Stimulated activated CD4-positive, alpha-beta T cell treated with anti-CD3 and anti-CD28 coated beads, Interleukin-4, amount 100 ng/mL, for 24 hours (primary cell): ENCODE data around the gene CRYGN.

Experiments used
- DNase-seq: peaks from one replicate; pipeline ENCODE4 v3.0.0-alpha.2; 2020

The CRYGN gene, protein sequence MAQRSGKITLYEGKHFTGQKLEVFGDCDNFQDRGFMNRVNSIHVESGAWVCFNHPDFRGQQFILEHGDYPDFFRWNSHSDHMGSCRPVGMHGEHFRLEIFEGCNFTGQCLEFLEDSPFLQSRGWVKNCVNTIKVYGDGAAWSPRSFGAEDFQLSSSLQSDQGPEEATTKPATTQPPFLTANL

DNA sequence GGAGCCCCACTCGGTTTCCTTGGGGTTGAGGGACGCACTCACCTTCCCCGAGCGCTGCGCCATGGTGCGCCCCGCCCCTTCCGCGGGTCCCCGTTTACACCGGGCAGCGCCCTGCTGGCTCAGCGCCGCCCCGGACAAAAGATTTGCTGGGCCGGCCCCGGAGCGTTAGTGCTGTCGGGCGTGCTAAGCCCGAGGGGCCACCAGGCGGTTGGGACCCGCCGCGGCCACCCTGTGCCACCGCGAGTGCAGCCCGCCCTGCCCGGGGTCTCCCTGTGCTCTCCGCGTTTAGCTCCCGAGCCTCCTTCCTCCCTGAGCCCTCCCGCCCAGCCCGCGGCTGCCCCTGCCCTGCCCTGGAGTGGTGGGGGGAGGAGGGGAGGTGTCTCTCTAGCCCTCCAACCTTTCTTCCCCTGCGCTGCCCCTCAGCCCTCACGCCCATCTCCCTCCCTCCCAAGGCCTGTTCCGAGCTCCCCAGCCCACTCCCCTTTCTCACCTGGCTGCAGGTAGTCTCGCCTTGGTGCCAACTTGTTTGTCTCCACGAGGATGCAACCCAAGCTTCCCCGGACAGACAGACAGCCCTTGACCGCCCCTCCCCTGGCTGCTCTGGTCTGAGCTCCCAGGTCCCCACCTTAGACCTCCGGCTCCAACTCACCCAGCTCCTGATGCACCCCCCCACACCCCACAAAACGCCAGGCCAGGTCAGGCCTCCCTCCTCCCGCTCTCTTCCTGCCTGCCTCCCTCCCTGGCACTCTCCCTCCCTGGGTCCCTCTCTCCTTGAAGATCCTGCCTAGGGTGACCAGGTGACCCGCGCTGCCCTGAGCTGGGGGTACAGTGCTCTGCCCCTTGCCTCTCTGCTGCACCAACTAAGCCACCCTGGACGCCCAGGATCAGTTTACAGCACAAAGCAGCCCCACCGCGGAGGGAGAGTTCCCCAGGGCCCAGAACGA is at the start of gene CRYGN:
Gene CRYGN, minus strand, starts transcription at position 287 of the 944 bp plus-strand sequence. Its CDS starts 224 bp downstream, at position 63.
- DNase-seq = no peak

DNA sequence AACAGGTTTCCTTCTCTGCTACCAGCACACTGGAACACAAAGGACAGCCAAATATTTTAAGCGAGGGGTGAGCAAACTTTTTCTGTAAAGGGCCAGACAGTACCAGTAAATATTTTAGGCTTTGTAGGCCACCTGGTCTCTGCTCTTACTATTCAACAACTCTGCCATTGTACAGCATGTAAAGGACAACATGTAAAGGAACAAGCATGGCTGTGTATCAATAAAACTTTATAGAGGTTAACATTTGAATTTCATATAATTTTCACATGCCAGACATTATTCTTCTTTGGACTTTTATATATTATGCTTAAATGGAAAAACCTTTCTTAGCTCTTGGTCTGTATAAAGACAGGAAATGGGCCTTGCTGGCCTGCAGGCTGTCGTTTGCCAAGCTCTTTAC is 49.6 kb upstream of the CRYGN start:
- DNase-seq = no peak

DNA sequence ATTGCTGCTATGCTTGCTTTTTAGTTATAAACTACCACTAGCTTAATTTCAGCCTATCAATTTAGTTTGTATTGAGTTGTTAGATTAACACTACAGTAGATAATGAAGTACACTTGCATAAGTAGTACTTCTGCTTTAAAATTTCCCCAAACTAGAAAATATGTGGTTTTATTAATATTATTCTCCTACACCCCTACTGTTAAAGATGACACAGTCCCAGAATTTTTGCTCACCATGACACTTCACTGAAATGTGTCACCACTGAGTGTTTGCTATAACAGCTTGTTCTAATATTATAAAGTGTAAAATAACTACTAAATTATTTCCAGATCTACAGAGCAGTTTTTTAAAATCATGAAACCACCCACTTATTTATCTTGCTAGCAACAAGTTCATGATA is 48.2 kb upstream of the CRYGN start:
- no peak for DNase-seq

DNA sequence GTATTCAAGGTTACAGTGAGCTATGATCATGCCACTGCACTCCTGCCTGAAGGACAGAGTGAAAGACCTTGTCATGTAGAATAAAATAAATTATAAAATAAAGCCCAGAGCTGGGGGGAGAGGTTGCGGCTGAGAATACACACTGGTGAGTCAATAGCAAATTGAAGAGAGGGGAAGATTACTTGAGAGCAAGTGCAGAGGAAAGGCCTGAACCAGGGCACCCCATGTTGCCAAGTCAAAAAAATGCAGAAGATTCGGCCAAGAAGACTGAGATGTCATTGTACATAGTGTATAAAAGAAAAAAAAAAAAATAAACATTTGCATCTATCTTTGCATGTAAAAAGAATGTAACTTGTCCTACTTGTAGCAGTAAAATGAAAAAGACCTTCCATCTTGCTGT is 47.3 kb upstream of the CRYGN start:
- DNase-seq = no peak

DNA sequence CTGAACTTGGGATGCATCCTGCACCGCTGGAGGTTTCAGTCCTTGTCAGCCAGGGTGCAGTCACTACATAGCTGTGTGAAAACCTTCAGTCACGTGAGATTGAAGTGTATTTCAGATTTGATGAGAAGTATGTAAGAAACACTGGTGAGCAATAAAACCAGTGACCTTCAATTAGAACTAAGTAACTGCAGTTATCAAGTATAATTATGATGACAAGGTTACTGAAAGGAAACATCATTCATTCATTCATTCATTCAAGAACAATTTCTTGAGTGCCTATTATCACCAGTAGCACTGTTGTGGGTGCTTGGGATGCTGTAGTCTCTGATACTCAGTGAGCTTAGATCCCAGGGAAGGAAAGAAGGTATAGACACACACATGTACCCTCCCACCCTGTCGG is 46.1 kb upstream of the CRYGN start:
- DNase-seq = no peak

DNA sequence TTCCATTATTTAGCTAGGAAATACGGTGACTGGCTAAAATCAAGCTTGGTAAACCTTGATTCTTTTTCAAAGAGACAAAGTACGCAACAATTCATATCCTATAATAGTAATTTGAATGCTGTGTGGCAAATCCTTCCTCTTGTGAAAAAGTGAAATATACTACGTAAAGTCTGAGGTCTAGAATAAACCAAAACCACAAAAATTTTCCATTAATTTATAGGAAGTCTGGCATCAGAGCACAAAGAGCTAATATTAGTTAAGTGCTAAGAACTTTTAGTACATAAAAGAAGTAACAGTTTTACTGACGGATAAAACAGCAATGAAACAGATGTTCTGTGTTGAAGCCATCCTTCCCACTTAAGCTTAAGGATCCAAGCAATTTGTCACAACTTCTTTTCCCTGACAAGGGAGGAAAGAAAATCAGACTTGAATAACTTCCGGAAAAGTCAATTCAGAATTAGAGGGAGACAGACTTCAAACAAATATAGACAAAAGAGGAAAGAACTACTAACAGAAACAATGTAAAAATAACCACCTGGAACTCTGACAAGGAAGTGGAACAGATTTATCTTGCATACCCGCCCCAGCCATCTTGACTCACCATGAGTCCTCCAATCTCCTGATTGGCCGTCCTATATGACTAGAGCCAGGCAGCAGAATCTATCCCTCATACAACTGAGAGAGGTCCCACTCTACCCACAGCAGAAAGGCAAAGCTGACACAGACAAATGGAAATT is 45.2 kb upstream of the CRYGN start:
- peak; percentile 32 for DNase-seq

DNA sequence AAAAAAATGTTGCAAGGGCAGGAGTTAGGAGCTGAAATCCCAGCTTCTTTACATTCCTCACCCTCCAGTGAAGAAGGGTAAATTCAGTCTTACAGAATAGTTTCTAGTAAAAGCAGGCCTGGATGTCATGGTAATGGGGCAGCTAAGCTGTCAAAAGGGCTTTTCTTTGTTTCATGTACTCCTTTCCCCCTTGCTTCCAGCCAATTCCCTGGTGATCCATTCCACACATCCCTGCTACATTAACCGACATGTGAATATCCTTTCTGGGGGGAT is 43.7 kb upstream of the CRYGN start:
- no peak for DNase-seq

DNA sequence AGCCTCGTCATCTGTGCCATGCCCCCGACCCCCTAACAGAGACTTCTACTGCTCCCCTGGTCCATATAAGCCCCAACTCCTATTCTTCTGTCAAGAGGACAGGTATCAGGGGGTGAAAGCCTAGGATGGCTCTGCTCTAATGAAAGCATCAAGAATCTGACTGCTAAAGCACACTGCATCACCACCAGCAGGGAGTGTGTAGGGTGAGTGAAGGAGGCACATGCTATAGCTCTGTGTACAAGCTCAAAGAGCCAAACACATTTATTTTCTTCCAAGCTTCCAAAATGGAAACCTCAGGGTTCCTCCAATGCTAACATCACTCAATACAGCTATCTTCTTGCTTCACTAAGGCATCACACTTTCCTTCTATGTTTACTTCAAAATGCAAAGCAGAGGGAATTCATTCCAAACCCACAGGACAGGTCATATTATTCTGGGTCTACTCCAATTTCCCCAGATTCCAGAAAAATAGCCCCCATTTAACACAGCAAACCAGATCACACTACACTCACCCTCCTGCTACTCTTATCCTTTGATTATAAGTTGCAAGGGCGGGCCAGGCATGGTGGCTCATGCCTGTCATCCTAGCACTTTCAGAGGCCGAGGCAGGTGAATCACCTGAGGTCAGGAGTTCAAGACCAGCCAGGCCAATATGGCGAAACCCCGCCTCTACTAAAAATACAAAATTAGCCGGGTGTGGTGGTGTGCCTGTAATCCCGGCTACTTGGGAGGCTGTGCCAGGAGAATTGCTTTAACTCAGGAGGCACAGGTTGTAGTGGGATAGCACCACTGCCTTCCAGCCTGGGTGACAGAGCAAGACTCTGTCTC is 43.2 kb upstream of the CRYGN start:
- DNase-seq = no peak

DNA sequence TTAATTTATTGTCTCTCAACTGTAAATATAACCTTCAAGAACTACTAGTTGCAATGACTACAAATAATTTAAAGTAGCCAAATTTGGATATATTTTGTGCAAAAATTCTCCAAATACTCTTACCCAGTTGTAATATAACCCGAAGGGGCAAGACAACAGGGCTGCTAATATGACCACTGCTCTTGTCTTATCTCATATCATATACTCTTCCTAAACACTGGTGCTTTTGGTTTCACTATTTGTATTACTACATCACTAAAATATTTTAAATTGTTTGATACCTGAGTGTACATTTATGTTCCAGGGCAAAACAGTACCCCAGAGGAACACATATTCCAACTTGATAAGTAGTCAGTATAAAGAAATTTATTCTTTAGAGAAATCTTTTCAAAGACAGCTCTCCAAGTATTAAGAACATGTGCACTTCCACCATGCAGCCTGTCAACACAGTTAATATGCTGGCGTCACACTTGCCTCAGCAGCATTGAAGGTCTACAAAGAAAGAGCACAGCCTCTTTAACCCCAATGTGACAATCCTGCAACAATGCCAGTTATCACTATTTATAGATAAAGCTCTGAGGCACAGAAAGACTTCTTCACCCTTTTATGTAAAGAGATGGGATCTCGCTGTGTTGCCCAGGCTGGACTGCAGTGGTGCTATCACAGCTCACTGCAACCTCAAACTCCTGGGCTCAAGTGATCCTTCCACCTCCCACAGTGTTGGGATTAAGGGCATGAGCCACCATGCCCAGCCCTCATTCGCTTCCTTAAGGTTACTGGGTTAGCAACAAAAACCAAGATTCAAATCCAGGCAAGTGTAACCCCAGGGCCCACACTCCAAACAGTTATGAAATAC is 41.9 kb upstream of the CRYGN start:
- DNase-seq = no peak

DNA sequence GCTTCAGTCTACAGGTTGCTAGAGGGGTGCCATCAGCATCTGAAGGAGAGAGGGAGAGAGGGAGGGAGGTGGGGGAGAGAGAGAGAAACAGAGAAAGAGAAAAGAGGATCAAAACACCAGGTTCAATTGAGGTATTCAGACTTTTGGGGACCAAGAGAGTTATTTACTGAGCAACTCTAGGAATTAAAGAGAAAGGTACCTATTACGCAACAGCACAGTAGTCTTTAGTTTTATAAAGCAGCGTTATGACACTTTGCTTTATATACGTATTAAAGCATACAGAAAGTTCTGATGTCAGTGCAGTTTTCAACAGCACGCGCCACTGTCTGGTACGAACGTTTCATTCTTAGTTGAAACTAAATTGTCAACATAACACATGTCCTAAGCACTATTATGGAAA is 37.9 kb upstream of the CRYGN start:
- no peak for DNase-seq

DNA sequence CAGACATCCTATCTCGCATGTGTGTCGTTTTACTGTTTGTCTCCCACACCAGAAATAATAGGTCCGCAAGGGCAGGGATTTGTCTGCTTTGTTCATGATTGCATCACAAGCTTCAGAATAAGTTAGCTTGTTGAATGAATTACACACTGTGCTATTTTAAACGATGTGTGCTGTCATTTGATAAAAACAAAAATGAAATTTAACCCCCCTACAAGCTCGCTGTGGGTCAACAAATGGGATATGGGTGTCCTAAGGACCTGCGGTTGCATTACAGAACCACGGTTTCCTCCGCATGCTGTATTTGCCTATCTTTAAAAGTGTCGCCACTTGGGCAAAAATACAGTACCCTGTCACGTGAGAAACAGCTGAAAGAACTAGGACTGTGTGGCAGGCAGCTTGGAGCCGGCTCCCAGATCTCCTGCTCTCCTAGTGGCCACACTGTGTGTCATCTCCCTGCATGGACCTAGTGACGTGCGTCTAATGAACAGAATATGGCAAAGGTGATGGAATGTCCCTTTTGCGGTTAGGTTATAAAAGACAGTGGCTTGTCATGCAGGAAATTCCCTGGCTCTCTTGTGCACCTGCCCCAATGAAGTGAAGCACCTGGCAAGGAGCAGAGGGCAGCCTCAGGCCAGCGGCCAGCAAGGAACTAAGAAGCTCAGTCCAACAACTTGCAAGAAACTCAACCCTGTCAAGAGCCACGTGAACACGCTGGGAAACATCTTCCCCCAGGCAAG is 32.9 kb upstream of the CRYGN start:
- DNase-seq = no peak

DNA sequence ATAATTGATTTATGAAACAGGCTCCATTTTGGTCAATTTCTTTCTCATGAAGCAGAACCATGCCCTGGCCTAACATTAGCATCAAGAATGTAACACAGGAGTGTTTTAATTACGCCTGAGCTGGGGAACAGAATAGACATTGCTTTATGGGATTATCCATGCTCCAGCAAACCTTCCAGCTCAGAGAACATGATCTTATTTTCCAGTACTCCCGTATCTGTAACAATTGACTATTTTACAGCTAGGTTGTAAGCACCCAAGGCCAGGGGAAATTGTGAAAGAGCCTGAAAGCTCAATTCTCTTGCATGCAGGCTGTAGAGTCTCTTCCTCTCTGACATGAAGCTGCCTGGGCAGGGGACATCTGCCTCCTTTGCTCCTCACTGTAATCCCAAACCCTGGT is 30.8 kb upstream of the CRYGN start:
- DNase-seq = no peak

DNA sequence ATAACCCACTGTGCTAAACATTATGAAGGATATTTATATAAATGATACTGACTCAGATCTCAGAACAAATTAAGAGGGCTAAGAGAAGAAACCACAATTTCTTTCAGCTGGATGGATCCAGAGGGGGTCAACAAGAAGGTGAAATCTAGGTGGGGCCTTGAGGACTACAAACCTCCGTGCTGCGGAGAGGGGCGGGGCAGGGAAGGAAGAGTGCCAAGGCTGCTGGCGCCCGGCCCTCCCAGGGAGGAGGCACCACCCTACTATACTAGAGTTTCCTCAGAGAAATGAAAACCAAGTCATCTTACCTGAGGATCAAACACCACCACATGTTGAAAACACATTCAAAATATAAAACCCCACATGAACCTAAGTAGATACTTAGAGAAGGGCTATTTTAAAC is 29.3 kb upstream of the CRYGN start:
- DNase-seq = no peak

DNA sequence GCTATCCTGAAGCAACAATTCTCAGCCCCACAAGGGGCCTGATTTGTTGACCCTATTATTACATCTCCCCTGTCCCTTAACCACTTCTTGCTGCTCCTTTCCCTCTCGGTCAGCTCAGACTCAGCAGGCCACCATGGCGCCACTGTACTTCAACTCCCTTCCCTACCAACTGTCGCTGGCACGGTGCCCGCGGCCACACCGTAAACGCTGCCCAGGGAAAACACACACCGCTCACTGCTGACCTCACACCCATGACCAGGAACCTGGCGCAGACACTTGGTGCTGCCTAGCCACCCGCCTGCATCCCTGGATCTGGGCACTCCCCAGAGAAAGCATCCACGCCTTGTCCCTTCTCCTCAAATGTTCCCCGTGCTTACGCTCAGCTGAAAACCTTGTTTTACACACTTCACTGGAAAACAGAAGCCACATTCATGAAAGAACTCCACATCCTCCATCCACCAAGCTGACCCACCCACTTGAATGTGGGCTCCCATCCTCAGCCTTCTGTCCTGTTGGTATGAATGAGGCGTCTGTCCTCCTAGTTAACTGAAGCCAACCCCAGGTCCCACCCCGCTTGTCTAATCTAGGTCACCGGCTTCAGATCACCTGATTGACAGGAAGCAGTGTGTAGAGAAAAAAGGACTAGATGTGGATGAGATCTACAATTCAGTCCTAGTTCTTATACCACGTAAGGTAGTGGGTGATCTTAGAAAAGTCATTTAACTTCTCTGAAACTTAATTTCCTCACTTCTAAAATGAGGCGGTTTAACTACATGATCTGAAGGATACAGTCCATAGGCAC is 28.5 kb upstream of the CRYGN start:
- DNase-seq = no peak

DNA sequence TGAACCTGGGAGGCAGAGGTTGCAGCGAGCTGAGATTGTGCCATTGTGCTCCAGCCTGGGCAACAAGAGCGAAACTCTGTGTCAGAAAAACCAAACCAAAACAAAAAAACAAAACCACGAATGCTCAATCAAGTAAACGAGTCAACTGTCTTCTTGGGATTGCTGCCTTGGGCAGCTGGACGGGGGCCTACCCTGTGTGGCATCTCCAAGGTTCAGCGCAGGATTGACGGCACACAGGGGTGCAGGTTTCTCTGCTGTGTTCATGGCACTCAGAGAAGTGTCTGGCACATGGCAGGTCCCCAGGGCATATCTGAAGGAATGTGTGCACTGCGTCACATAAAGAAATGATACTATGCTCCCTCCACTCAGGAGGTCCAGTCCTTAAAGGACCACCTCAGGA is 25.2 kb upstream of the CRYGN start:
- no peak for DNase-seq

DNA sequence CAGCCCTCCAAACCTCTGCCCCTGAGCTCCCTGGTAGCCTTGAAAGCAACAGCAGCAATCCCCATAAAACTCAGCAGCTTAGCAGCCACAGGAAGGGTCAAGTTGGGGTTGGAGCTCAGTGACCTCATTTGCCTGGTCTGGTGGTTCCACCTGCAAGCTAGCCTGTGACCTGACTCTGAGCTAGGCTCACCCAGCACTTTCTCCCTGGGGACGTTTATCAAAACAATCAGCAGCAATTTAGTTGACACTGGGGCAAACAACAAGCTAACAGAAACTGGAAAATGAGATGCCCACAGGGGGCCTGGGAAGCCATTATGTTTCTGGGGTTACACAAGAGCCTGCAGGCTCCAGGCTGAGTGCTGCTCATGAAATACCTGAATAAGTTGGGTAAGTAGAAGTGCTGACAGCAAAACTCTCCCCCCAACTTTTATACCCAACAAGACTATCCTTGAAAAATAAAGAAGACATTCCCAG is 22.4 kb upstream of the CRYGN start:
- no peak for DNase-seq

DNA sequence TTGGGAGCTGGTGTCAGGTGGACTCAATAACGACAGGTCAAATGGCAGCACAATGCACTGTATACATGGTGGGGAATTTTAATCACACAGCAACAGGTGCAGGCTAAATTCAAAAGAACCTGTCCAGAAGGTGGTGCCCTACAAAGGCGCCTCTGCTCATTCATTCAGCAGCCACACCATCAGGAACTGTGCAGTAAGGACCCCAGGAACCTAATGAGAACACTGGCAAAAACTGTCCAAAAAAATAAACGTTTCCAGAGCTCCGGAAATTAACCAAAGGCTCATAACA is 21.9 kb upstream of the CRYGN start:
- no peak for DNase-seq

DNA sequence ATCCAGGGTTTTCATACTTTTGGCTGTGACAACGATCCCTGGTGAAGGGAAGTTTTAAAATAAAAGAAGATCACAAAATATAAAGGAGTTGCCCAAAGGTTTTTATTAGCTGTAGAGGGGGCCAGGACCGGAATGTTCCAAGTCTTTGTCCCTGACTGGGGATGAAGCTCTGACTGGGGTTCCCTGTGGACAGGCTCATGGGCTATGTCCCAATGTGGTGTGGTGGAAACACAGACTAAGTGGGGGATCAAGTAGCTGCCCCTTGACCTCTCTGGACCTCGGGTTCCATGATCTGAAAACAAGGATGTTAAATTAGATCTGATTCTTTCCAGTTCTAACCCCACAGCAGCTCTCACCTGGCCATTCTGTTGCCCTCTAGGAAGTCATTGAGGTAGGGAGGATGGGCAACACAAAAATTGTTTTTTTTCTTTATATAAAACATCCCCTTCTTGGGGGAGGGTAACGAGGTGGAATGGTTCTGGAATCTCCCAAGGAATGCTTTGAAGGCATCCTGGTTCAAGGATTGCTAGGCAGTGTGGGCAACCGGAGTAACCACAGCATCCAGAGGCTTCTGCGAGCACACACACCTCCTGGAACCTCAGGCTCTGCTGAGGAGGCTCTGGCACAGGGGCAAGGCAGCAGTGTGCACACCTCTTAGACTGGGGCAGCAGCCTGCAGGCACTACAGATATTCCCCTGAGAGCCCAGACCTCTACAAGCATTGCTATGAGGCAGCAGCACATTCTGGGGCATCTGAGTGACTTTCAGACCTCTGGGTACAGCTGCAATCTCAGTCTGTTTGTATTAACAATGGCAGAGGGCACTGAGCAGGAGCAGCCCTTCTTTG is 21.4 kb upstream of the CRYGN start:
- no peak for DNase-seq

DNA sequence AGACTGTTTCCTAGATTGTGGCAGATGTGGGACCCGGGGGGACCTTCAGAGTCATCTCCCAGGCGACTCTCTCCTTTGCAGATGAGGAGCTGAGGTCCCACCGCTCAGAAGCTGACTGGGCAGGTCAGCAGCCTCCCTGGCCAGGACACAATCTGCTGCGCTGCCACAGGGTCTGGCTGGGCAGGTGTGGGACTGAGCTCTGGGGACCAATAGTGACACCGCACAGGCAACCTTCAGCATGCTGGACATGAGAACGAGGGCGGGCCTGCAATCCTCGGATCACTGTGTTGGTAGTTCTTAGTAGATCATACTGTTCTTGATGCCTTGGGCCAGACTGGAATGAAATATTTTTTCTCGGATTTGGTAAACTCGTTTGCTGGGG is 20.5 kb upstream of the CRYGN start:
- DNase-seq = no peak
